ENCODE measurements around the gene TMEM250. TPM values are rescaled to one million over a fixed set of nuclear protein-coding genes. Genes with fewer than 3 reads are reported as not detected.
A peak's percentile ranks its signal among the peaks of the same experiment; 100 is the strongest.

Gene TMEM250
- total RNA-seq, 4 donors from 2014 or later = 23.5 to 35.3 (median 25.6) TPM

DNA sequence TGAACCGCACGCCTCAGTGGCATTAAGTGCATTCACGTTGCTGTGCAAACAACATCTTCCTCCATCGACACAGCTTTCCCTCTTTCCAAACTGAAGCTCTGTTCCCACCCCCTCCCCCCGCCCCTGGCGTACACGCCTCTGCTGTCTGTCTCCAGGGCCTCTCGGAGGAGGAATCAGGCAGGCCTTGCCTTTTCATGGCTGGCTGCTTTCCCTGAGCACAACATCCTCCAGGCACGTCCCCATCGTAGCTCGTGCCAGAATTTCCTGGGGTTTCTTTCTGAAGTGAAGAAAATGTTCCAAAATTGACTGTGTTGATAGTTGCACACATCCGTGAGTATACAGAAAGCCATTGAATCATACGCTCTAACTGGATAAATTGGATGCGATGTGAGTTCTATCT, 22.3 kb upstream of the TMEM250 start:
- H3K9me3 ChIP-seq = no peaks in the 10 kb centered on the region
- no peak overlapping the region for H3K27ac ChIP-seq
- peaks cover 0 to 21% of the 10 kb centered on the region in 2 donors for H3K4me1 ChIP-seq
- H3K4me3 ChIP-seq (replicated peaks in 1 of 3) = no peak overlapping the region
- TF ChIP-seq, protein P1, sequence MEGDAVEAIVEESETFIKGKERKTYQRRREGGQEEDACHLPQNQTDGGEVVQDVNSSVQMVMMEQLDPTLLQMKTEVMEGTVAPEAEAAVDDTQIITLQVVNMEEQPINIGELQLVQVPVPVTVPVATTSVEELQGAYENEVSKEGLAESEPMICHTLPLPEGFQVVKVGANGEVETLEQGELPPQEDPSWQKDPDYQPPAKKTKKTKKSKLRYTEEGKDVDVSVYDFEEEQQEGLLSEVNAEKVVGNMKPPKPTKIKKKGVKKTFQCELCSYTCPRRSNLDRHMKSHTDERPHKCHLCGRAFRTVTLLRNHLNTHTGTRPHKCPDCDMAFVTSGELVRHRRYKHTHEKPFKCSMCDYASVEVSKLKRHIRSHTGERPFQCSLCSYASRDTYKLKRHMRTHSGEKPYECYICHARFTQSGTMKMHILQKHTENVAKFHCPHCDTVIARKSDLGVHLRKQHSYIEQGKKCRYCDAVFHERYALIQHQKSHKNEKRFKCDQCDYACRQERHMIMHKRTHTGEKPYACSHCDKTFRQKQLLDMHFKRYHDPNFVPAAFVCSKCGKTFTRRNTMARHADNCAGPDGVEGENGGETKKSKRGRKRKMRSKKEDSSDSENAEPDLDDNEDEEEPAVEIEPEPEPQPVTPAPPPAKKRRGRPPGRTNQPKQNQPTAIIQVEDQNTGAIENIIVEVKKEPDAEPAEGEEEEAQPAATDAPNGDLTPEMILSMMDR (IDR thresholded peaks at IDR 0.05) = no peak
- no peak for TF ChIP-seq POLR2A (IDR thresholded peaks at IDR 0.05)
- 21 to 24% methylated on average over 14 of the region's 14 CpGs for WGBS, 2 donors
- peak; percentile 69 to 73 for DNase-seq
- intact Hi-C loops (cut with DNase I) = loop anchor here (10.0 kb wide), 1 partner anchor 144 kb away; no protein-coding TSS in a partner anchor
- no peaks in the 10 kb centered on the region for H3K36me3 ChIP-seq
- H3K27me3 ChIP-seq = no peaks in the 10 kb centered on the region

DNA sequence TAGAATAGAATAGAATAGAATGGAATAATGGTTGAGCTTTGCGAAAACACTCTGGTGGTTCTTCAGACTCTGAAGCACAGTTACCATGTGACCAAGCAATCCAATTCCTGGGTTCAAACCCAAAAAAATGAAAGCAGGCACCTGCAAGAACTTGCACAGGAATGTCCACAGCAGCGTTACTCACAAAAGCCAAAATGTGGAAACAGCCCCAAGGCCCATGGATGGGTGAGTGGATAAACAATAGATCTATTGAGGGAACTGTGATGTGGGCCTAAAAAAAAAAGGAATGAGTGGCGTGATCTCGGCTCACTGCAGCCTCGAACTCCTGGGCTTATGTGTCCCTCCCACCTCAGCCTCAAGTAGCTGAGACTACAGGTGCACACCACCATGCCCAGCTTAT, 21.4 kb upstream of the TMEM250 start:
- TF ChIP-seq POLR2A (IDR thresholded peaks at IDR 0.05) = no peak
- intact Hi-C loops (cut with DNase I) = loop anchor here (10.0 kb wide), 1 partner anchor 145 kb away; no protein-coding TSS in a partner anchor
- WGBS, 2 donors = 92% methylated on average over 5 of the region's 5 CpGs
- Histone ChIP-seq H3K4me3 (replicated peaks in 1 of 3) (no peak overlapping the region), H3K9me3 (no peaks in the 10 kb centered on the region), H3K36me3 (no peaks in the 10 kb centered on the region), H3K27me3 (no peaks in the 10 kb centered on the region), H3K4me1 (peaks cover 0 to 21% of the 10 kb centered on the region in 2 donors), H3K27ac (no peak overlapping the region)
- DNase-seq = no peak

DNA sequence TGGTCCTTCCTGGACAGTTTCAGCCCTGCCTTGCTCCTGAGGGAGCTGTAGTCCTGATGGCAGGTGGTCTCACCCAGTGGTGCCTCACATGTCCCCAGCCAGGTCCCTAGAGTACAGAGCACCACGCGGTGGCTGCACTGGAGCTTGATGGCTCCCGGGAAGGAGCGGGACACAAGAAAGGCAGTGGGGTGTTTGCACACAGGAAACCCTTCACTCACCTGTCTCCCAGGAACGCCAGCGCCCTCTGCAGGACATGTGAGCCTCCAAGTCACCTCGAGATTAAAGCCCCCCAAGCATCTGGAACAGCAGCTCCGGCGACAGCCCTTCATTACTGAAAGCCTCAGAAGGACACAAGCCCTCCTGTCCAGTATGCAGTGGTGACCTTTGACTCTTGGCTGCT, 19.9 kb upstream of the TMEM250 start:
- no peaks in the 10 kb centered on the region for H3K9me3 ChIP-seq
- no peak overlapping the region for H3K27ac ChIP-seq
- TF ChIP-seq, protein P1 (IDR thresholded peaks at IDR 0.05) = peak in 1 of 6 experiments; percentile 9
- no peak for TF ChIP-seq POLR2A (IDR thresholded peaks at IDR 0.05)
- H3K36me3 ChIP-seq = no peaks in the 10 kb centered on the region
- no peak for DNase-seq
- no peaks in the 10 kb centered on the region for H3K27me3 ChIP-seq
- H3K4me3 ChIP-seq (replicated peaks in 1 of 3) = no peak overlapping the region
- WGBS, 2 donors = 26 to 31% methylated on average over 3 to 9 of the region's 9 CpGs
- intact Hi-C loops (cut with DNase I) = no loop called here
- peaks cover 3 to 19% of the 10 kb centered on the region in 2 donors for H3K4me1 ChIP-seq

DNA sequence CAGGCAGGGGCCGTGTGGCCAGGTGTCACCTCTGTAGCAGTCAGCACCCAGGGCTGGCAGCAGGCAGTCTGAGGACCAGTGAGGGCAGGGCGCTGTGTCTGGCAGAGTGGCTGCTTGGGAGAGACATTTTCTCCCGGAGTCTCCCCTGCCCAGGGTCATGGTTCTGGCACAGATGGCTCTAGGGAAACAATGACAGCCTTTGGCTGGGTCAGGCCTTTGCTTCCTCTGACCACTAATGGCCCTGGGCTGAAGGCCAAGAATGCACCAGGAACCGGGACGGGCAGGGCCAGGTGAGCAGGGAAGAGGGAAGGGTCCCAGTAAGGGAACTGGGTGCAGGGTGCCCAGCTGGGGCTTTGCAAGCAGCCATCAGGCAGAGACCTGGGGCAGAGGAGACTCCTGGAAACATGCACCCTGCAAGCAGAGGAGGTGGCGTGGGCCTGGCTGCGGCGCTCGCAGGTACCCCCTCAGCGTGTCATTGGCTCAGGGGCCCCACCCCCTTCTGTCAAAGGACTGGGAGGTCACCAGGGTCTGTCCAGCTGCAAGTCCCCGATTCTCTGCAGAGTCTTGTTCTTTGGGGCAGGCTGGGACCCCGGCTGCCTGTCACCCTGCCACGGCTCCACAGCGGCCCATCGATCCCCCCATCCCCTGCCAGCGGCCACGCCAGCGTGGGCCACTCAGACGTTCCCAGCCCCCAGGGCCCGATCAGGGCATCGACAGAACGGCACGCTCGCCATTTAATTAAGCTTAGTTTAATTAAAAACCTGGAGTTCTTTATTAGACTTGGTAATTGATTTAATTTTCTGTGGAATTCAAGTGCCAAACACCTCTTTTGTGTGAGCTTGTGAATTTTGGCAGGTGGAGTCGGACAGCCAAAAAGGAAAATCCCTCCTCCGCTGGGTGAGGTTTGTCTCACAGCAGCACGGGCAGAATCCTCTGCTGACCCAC, 18.9 kb upstream of the TMEM250 start:
- H3K27me3 ChIP-seq = no peaks in the 10 kb centered on the region
- intact Hi-C loops (cut with DNase I) = no loop called here

DNA sequence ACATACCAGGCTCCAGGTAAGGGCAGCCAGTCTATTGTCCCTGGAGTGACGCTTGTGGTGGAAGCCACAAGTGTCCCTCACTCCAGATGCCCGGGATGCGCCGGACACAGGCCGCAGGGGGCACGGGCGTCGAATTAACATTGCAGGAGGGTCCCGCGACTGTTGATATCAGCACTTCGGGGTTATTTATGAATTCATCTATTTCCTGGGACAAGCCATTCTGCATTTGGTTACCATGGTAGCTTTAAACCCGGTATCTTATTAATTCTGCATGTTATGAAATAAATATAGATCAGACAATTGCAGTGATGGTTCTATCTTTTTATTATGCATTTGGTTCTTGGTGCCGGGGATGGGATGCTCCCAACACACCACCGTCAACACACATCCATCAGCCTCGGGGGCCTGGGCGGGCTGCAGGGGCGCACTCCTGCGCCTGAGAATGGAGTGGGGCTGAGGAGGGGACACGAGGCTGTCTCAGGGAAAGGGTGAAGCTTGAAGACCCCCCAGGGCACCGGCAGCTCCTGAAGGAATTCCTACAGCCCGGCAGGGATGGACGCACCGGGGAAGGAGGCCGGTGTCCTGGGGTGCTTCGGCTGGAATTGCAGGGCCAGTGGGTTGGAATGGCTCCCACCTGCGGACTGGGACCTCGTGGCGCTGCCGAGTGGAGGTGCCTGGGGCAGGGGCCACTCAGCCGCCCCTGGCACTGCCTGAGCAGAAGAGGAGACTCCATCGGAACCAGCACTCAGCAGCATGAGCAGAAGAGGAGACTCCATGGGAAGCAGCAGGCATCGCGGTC, 17.7 kb upstream of the TMEM250 start:
- no peak overlapping the region for H3K27ac ChIP-seq
- TF ChIP-seq, protein P1 (IDR thresholded peaks at IDR 0.05) = no peak
- TF ChIP-seq POLR2A (IDR thresholded peaks at IDR 0.05) = no peak

More for the DNA sequence above, 18.9 kb upstream of the TMEM250 start:
- Histone ChIP-seq H3K4me3 (replicated peaks in 1 of 3) (no peak overlapping the region), H3K27ac (no peak overlapping the region), H3K36me3 (no peaks in the 10 kb centered on the region), H3K9me3 (no peaks in the 10 kb centered on the region), H3K4me1 (peaks cover 5 to 20% of the 10 kb centered on the region in 2 donors)
- DNase-seq = peak; percentile 37 to 48
- TF ChIP-seq, protein P1 (IDR thresholded peaks at IDR 0.05) = no peak
- TF ChIP-seq POLR2A (IDR thresholded peaks at IDR 0.05) = no peak
- 77% methylated on average over 22 of the region's 27 CpGs for WGBS, 2 donors

More for the DNA sequence above, 17.7 kb upstream of the TMEM250 start:
- H3K36me3 ChIP-seq = no peaks in the 10 kb centered on the region
- no peak overlapping the region for H3K4me3 ChIP-seq (replicated peaks in 1 of 3)
- 86 to 87% methylated on average over 27 of the region's 33 CpGs for WGBS, 2 donors
- peaks cover 5 to 30% of the 10 kb centered on the region in 2 donors for H3K4me1 ChIP-seq
- intact Hi-C loops (cut with DNase I) = no loop called here
- no peaks in the 10 kb centered on the region for H3K9me3 ChIP-seq
- no peak for DNase-seq
- no peaks in the 10 kb centered on the region for H3K27me3 ChIP-seq
